Limb (tissue), 2 donors: ENCODE results near the gene FAM120A.
"Not testable (repeated sequence)": the region's sequence is repeated elsewhere in the genome, so short reads cannot be mapped to it uniquely, and the experiment has no call there.

Experiments
- DNase-seq, 2 donors: peaks; one replicate each; pipeline ENCODE4 v3.0.0-alpha.2; 2016; ENCODE audit errors: extremely low spot score in 2 of 2

FAM120A gene

GRCh38 chr9:93450945-93451815 is at the start of gene FAM120A:
Gene FAM120A (plus strand): TSS chr9:93451685. CDS start chr9:93451916, 231 bp downstream.
- DNase-seq = peak; percentile 80 to 85

- no peak for DNase-seq
These were observed 45.1 kb upstream of the FAM120A start for GRCh38 chr9:93406371-93406770.

- no peak for DNase-seq
These were observed 38.0 kb upstream of the FAM120A start for GRCh38 chr9:93413530-93413929.

GRCh38 chr9:93415176-93415690 is 36.3 kb upstream of the FAM120A start:
- no peak for DNase-seq

GRCh38 chr9:93416530-93417235 is 34.8 kb upstream of the FAM120A start:
- DNase-seq = no peak

- no peak for DNase-seq
These were observed 33.9 kb upstream of the FAM120A start for GRCh38 chr9:93417538-93417937.

GRCh38 chr9:93419023-93419422 is 32.5 kb upstream of the FAM120A start:
- DNase-seq = no peak

- no peak for DNase-seq
These were observed 28.4 kb upstream of the FAM120A start for GRCh38 chr9:93422977-93423616.

- DNase-seq = no peak
These were observed 23.7 kb upstream of the FAM120A start for GRCh38 chr9:93427655-93428379.

GRCh38 chr9:93431539-93432105 is 19.9 kb upstream of the FAM120A start:
- DNase-seq = no peak

GRCh38 chr9:93432964-93433363 is 18.5 kb upstream of the FAM120A start:
- no peak for DNase-seq

- DNase-seq = no peak
These were observed 17.4 kb upstream of the FAM120A start for GRCh38 chr9:93434056-93434455.

- DNase-seq = no peak
These were observed 16.1 kb upstream of the FAM120A start for GRCh38 chr9:93435386-93435785.

- DNase-seq = no peak
These were observed 15.3 kb upstream of the FAM120A start for GRCh38 chr9:93436218-93436617.

GRCh38 chr9:93436655-93437407 is 14.7 kb upstream of the FAM120A start:
- DNase-seq = no peak

GRCh38 chr9:93437996-93438395 is 13.5 kb upstream of the FAM120A start:
- DNase-seq = no peak

- not testable (repeated sequence) for DNase-seq
These were observed 12.2 kb upstream of the FAM120A start for GRCh38 chr9:93439301-93439700.

- no peak for DNase-seq
These were observed 10.4 kb upstream of the FAM120A start for GRCh38 chr9:93440896-93441580.

GRCh38 chr9:93446073-93446472 is 5.4 kb upstream of the FAM120A start:
- DNase-seq = no peak

- DNase-seq = no peak
These were observed 3.8 kb upstream of the FAM120A start for GRCh38 chr9:93447655-93448054.
